ENCODE measurements around the gene SLC16A3.

The SLC16A3 gene

DNA sequence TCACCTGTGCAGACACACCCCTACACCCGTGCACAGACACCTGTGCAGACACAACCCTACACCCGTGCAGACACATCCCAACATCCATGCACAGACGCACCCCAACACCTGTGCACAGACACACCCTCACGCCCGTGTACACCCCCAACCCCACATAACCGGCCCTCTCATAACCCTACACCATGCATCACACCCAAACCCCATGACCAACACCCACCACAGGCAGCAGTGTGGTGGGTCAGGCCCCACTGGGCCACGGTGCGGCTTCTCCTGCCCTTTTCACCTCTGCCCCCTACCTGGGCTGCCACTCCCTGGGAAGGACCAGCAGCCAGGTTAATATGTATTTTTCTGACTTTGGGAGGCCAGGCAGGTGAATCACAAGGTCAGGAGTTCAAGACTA lies 4.2 kb upstream of the SLC16A3 start:
- DNase-seq (ENCODE audit: low spot score): no peak
- TF ChIP-seq, protein P1, sequence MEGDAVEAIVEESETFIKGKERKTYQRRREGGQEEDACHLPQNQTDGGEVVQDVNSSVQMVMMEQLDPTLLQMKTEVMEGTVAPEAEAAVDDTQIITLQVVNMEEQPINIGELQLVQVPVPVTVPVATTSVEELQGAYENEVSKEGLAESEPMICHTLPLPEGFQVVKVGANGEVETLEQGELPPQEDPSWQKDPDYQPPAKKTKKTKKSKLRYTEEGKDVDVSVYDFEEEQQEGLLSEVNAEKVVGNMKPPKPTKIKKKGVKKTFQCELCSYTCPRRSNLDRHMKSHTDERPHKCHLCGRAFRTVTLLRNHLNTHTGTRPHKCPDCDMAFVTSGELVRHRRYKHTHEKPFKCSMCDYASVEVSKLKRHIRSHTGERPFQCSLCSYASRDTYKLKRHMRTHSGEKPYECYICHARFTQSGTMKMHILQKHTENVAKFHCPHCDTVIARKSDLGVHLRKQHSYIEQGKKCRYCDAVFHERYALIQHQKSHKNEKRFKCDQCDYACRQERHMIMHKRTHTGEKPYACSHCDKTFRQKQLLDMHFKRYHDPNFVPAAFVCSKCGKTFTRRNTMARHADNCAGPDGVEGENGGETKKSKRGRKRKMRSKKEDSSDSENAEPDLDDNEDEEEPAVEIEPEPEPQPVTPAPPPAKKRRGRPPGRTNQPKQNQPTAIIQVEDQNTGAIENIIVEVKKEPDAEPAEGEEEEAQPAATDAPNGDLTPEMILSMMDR (IDR thresholded peaks at IDR 0.05; ENCODE audit: borderline replicate concordance, control extremely low read depth, extremely low read depth, insufficient read depth, missing control alignments): no peak
- in situ Hi-C loops (cut with MboI; ENCODE audit: low sequenced_read_pairs, unreplicated experiment): no loop called here

DNA sequence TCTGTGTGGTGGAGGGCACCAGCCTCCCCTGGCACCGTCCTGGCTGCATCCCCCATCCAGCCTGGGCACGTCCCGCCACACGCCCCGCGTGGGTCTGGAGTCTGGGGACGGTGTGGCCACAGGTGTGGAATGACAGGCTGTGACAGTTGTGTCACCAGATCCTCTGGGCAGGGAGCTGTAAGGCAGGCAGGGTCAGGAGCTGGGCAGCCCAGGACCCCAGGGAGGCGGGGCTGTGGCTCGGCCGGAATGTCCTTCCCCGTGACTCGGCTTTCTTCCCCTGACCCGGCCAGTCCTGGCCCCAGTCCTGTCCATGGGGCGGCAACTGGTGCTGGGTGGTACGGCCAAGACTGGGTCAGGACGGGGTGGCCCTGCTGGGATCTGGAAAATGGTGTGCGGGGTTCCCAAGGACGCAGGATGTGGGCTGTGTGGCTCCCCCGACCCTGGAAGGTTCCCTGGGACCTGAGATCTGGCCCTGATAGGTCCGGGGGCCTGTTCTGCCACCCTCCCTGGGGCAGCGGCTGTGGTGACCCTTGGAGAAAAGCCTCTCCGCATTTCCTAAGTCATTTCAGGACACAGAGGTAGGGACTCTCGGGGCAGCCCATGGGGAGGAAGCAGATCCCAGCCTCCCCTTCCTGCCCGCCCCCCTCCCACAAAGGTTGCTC lies 3.3 kb upstream of the SLC16A3 start:
- no peak for DNase-seq (ENCODE audit: low spot score)

DNA sequence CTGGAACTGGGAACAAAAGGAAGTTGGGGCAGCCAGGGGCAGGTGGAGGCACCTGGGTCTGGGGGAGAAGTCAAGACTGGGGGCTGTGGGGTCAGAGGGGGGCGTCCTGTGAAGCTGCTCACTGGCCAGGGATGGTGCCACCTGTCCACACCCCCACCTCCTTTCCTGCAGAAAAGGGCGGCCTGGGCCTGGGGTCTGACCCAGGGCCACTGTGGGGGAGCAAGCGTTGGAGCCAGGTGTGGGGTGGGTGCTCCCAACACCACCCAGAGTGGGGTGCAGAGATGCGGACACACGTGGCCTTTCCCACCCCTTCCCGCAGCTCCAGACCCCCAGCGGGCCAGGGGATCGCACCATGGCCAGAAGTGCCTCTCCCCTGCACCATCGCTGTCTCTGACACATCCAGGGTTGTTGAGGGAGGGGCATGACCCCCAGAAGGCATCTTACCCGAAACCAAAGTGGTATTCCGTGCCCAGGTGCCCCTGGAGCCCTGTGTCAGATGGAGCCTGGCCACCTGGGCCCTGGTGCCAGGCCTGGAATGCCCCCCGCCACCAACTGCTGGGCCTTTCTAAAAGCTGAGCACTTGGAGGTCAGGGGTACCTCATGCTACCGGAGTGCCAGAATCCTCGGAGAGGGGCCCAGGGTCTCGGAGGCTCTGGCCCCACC lies 2.6 kb upstream of the SLC16A3 start:
- TF ChIP-seq, protein P1 (IDR thresholded peaks at IDR 0.05; ENCODE audit: borderline replicate concordance, control extremely low read depth, extremely low read depth, insufficient read depth, missing control alignments): no peak
- in situ Hi-C loops (cut with MboI; ENCODE audit: low sequenced_read_pairs, unreplicated experiment): no loop called here
- no peak for DNase-seq (ENCODE audit: low spot score)

More for the DNA sequence above, 3.3 kb upstream of the SLC16A3 start:
- in situ Hi-C loops (cut with MboI; ENCODE audit: low sequenced_read_pairs, unreplicated experiment): no loop called here
- TF ChIP-seq, protein P1 (IDR thresholded peaks at IDR 0.05; ENCODE audit: borderline replicate concordance, control extremely low read depth, extremely low read depth, insufficient read depth, missing control alignments): no peak

DNA sequence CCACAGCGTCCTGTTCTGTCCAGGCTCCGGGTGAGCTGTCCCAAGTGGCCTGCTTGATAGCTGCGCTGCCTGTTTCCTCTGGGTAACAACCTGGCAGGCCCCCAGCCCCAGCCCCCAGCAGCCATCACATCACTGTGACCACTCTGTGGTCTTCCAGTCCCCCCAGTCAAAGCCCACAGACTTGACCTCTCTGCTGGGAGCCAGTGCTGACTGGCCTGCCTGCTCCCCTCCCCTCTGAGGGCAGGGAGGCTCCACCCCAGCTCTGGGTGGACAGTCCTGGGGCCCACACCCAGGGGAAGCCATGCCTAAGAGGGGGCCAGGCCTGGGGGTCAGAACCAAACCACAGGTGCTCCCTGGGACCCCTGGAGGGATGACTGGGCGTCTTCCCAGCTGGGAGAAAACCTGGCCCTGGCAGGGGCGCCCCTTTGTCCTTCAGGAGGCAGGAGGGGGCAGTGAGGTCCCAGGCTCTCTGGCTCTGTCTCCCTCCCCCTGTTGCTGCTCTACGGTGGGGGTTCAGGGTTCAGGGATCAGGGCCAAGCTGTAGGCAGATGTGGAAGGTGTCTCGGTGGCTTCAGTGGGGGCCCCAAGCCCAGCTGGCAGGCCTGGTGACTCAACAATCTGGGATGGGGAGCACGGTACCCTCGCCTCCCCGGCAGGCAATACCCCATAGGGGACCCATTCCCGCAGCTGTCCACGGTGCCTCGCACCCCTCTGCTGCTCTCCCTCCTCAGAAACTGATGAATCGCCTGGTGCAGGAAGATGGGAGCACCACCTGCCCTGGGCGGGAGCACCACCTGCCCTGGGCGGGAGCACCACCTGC lies 1.8 kb upstream of the SLC16A3 start:
- TF ChIP-seq, protein P1 (IDR thresholded peaks at IDR 0.05; ENCODE audit: borderline replicate concordance, control extremely low read depth, extremely low read depth, insufficient read depth, missing control alignments): no peak
- in situ Hi-C loops (cut with MboI; ENCODE audit: low sequenced_read_pairs, unreplicated experiment): no loop called here
- no peak for DNase-seq (ENCODE audit: low spot score)

DNA sequence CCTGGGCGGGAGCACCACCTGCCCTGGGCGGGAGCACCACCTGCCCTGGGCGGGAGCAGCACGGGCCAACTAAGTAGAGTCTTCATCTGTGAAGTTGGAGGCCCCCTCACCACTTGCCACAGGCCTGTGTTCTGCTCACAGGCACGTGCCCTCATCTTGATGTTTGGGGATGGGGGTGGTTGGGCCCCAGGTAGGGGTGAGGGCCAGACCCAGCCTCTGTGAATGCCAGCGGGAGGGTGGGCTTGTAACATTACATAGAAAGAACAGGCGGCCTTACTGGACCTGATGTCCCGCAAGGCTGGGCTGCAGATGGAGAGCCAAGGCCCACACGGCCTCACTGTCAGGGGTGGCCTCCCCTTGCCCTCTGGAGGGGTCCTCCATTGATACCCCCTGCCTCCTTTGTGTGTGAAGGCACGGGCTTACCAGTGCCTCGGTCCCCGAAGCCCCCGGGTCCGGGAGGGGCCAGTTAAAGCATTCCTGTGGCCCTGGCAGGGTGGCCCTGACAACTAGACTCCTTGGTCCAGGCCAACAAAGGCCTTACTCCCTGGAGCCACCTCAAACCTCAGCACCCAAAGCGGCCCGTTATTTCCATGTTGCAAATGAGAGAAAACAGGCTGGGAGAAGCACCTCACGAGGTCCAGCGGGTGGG lies 1.1 kb upstream of the SLC16A3 start:
- in situ Hi-C loops (cut with MboI; ENCODE audit: low sequenced_read_pairs, unreplicated experiment): no loop called here
- TF ChIP-seq, protein P1 (IDR thresholded peaks at IDR 0.05; ENCODE audit: borderline replicate concordance, control extremely low read depth, extremely low read depth, insufficient read depth, missing control alignments): no peak
- no peak for DNase-seq (ENCODE audit: low spot score)

DNA sequence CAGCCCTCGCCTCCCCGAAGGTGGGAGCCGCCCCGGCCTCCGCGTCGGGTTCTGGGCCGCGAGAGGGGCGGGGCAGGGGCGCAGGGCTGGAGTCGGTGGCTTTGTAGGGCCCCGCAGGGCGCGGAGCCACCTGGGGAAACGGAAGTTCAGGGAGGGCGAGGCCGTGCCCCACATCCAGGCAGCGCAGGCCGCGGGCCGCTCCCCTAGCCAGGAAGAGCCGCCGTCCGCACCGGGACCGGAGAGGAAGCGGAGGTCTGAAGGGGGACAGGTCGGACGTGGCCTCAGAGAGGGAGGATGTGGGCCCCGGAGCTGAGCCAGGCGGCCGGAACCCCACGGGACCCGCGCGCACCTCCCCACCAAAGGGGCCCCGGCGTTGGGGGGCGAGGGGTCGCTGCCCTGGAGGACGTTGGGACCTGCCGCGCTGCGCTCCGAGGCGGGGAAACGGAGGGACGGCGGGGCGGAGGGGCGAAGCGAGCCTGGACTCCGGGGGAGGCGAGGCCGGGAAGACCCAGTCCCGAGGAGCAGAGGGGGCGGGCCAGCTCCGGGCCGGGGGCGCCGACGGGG lies 482 bp upstream of the SLC16A3 start:
- peak; percentile 84 for DNase-seq (ENCODE audit: low spot score)
- in situ Hi-C loops (cut with MboI; ENCODE audit: low sequenced_read_pairs, unreplicated experiment): no loop called here
- TF ChIP-seq, protein P1 (IDR thresholded peaks at IDR 0.05; ENCODE audit: borderline replicate concordance, control extremely low read depth, extremely low read depth, insufficient read depth, missing control alignments): no peak

All from GM13976 (cell line).